NCI-H524 (cell line): ENCODE results near the gene UBE2E3.
"Not testable (repeated sequence)": the region's sequence is repeated elsewhere in the genome, so short reads cannot be mapped to it uniquely, and the experiment has no call there.

Source experiments
- DNase-seq, 2 experiments: peaks; one replicate each; lab custom pipeline; 2025; lab: John Stamatoyannopoulos, UW

UBE2E3 gene

GRCh38 chr2:180980106-180980942, at the start of gene UBE2E3:
Gene UBE2E3 (plus strand): TSS chr2:180980605. CDS start chr2:180982043, 1,438 bp downstream.
- peak; percentile 66 to 85 for DNase-seq

DNA sequence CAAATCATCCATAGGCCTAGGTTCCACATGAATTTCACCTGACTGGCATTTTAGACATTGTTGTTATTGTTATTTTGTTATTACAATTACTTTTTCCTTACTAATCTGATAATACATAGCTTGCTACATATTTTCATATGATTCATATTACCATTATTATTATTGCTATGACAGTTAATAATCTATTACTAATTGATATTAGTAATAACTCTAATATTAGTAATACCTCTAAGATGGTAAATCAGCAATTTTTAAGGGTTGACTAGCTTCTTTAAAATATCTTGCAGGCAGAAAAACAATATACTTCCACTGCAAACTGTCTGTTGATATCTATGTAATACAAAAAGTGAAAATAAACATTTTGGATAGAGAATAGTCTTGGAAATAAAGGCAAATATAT, 48.6 kb upstream of the UBE2E3 start:
- DNase-seq: no peak

- no peak for DNase-seq
Measured at GRCh38 chr2:180933332-180933731, 47.1 kb upstream of the UBE2E3 start.

DNA sequence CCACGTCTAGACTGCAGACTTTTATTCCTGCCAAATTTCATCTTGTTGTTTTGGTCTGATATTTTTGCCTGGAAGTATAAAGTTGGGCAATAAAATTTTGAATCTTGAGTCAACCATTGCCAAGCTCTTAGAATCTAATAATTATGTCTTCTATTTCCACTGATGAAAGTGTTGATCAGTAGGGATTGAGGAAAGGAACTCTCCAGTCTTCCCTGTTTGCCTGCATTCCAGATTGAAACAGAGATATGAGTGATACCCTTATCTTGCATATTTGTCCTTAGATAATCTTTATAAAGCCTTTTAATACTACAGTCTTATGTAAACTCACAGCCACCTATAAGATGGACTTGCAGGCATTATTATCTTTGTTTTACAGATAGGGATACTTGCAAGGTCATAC, 45.5 kb upstream of the UBE2E3 start:
- DNase-seq: no peak

- DNase-seq: not testable (repeated sequence)
Measured at GRCh38 chr2:180937480-180937879, 42.9 kb upstream of the UBE2E3 start.

- no peak for DNase-seq
Measured at GRCh38 chr2:180938451-180938850, 42.0 kb upstream of the UBE2E3 start.

DNA sequence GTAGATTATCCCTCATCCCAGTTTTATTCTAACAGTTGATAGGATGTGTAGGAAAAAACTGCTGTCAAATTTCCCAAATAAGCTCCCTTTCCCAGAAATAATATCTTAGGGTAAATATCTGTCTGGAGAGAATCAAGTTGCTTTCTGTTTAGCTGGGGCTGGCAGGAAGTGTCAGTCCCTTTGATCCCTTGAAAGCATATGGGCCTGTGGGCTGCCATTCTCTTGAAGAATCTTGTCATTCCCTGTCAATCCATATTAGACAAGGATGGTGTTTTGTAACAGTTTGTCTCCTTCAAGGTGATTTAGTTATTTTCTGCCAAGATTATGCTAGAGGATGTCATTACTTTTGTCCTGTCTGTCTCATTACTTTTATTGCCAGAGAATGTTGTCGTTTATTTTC, 37.1 kb upstream of the UBE2E3 start:
- DNase-seq: no peak

GRCh38 chr2:180944372-180944771, 36.0 kb upstream of the UBE2E3 start:
- DNase-seq: no peak

GRCh38 chr2:180947208-180947689, 33.2 kb upstream of the UBE2E3 start:
- DNase-seq: no peak

GRCh38 chr2:180949896-180950295, 30.5 kb upstream of the UBE2E3 start:
- DNase-seq: peak in 1 of 2 experiments; percentile 10

- DNase-seq: no peak
Measured at GRCh38 chr2:180952082-180952481, 28.3 kb upstream of the UBE2E3 start.

DNA sequence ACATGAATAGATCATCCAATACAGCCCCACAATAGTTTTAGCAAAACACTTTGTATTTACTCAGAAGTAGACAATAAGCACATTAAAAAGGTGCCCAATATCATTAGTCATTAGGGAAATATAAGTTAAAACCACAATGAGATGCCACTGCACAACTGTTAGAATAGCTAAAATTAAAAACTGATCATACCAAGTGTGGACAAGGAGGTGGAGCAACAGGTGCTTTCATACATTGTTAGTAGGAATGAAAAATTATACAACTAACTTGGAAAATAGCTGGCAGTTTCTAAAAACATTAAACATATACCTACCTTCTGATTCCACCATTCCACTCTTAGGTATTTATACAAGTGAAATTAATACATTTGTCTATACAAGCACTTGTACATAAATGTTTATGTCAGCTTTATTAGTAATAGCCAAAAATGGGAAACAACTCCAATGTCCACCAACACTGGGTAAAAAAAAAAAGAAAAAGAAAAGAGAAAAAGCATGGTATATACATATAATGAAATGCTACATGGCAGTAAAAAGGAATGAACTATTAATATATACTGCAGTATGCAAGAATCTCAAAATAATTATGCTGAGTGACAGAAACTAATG, 27.6 kb upstream of the UBE2E3 start:
- no peak for DNase-seq

- no peak for DNase-seq
Measured at GRCh38 chr2:180953550-180953949, 26.9 kb upstream of the UBE2E3 start.

DNA sequence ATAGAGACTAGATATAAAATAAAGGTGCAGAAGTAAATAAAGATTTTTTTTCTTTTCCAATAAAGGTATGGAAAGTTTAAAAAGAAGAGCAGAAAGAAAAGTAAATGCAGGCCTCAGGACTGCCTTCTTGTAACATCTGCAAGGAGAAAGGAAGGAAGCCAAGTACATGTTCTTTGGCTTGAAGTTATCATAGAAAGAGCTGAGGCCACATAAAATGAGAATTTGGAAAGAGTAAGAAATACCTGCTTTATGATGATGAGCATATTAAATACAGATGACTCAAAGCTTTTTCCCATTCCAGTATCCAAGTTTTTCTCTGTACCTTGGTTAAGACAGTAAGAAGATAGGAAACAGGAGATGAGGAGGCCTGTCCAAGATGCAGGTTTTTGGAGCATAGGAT, 25.3 kb upstream of the UBE2E3 start:
- no peak for DNase-seq

DNA sequence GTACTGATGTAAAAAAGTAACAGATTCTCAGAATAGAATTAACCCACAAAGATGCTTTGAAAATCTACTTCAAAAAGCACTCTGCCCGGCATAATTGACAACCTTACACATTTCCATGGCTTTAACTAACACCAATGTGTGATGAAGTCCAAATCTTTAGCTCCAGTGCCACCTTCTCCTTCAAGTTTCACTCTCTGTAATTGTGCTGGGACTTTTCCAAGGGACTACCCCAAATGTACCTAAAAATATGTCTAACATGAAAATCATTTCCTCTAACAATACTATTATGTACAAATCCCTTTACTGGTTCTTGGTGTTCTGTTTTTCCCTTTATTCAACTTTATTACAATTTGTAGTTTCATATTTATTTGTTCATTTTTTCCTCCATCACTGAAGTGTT, 20.6 kb upstream of the UBE2E3 start:
- no peak for DNase-seq

- DNase-seq: no peak
Measured at GRCh38 chr2:180960982-180961381, 19.4 kb upstream of the UBE2E3 start.

DNA sequence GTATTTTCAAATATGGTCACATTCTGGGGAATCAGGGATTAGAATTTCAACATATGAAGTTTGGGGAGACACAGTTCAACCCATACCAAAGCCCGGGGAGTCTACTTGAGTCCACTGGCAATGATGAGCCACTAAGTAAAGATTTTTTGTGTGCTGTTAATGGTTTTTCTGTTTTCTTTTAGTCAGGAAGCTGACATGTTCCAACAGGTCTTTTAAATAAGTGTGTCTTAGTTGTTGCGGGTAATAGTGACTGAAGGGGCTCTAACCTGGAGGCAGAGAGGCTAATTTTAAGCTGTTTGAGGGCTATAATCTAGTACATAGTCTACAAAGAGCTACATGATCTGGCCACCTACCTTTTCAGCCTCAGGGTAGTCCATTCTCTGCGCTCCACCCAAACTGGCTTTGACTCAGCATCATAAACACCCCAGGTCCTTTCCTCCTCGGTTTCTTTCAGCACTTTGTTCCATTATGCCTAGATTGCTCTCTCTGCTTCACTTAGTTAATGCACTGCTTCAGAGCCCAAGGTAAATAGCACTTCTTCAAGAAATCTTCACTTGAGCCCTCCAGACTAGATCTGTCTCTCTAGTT, 17.6 kb upstream of the UBE2E3 start:
- no peak for DNase-seq

GRCh38 chr2:180966378-180966777, 14.0 kb upstream of the UBE2E3 start:
- DNase-seq: no peak

GRCh38 chr2:180969124-180969523, 11.3 kb upstream of the UBE2E3 start:
- no peak for DNase-seq

DNA sequence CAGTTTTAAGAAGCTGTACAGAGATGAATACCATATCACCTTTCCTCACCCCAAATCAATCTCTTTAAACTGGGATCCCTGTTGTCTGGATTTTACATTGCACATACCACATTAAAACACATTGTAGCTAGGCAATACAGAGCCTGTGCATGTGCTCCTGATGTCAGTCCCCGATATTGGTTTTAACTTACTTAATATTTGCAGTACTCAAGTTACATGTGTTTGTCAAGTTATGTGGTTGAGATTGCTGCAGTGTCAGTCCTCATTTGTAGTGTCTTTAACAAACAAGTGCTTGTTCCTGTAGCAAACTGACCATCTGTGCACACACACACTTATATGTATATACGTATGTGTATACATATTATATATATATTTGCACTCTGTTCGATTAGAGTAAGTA, 10.4 kb upstream of the UBE2E3 start:
- DNase-seq: peak in 1 of 2 experiments; percentile 73

- no peak for DNase-seq
Measured at GRCh38 chr2:180971811-180972210, 8.6 kb upstream of the UBE2E3 start.

- DNase-seq: no peak
Measured at GRCh38 chr2:180975585-180975984, 4.8 kb upstream of the UBE2E3 start.
